DND-41 (cell line): Measurements from ENCODE around the gene AP3M1.

ENCODE experiments used
- ATAC-seq: fragments of 200-7000 bp; cut with Tn5 transposase; 3 replicates; pipeline ENCODE4 v1.9.1; 2021; ENCODE audit warnings: low read depth; ENCODE audit not compliant: insufficient read depth
- DNase-seq: peaks from one replicate; pipeline ENCODE4 v3.0.0-alpha.2; 2020
- H2AFZ ChIP-seq: 2 replicates; pipeline ENCODE4 v1.6.0; 2012; ENCODE audit warnings: low read depth, low read length
- H3K27ac ChIP-seq: 2 replicates; pipeline ENCODE4 v1.5.1; 2012; ENCODE audit warnings: low read length, inconsistent platforms
- H3K27me3 ChIP-seq: fragments of 200-600 bp; sonication (generic); 2 replicates; pipeline ENCODE4 v1.6.0; 2012; ENCODE audit warnings: low read length, mild to moderate bottlenecking, inconsistent platforms; ENCODE audit not compliant: insufficient read depth, poor library complexity
- H3K36me3 ChIP-seq: 2 replicates; pipeline ENCODE4 v1.5.1; 2012; ENCODE audit warnings: low read length, inconsistent platforms; ENCODE audit not compliant: insufficient read depth
- H3K4me1 ChIP-seq: 2 replicates; pipeline ENCODE4 v1.5.1; 2012; ENCODE audit warnings: mild to moderate bottlenecking, low read length; ENCODE audit not compliant: insufficient read depth
- H3K4me2 ChIP-seq: 2 replicates; pipeline ENCODE4 v1.6.0; 2012; ENCODE audit warnings: mild to moderate bottlenecking, moderate library complexity, low read length, inconsistent platforms; ENCODE audit not compliant: insufficient read depth
- H3K4me3 ChIP-seq, 2 experiments: fragments of 200-600 bp in 1 of 2; shearing (Covaris generic) in 1 of 2; 2 replicates each; pipeline ENCODE4 v1.5.1; 2012 to 2016; ENCODE audit warnings: inconsistent platforms in 2 of 2, low read length in 2 of 2, mild to moderate bottlenecking in 2 of 2, low read depth in 1 of 2, moderate library complexity in 1 of 2
- H3K79me2 ChIP-seq: 2 replicates; pipeline ENCODE4 v1.6.0; 2012; ENCODE audit warnings: low read length, inconsistent platforms; ENCODE audit not compliant: insufficient read depth
- H3K9ac ChIP-seq: 2 replicates; pipeline ENCODE4 v1.6.0; 2012; ENCODE audit warnings: low read depth, mild to moderate bottlenecking, inconsistent platforms, low read length, moderate library complexity
- H3K9me3 ChIP-seq: 2 replicates; pipeline ENCODE4 v1.5.1; 2012; ENCODE audit warnings: low read length, moderate library complexity, mild to moderate bottlenecking, inconsistent platforms; ENCODE audit not compliant: insufficient read depth, severe bottlenecking
- H4K20me1 ChIP-seq: 2 replicates; pipeline ENCODE4 v1.6.0; 2012; ENCODE audit warnings: low read length; ENCODE audit not compliant: insufficient read depth
- CTCF ChIP-seq: IDR thresholded peaks from 2 replicates; pipeline ENCODE4 v1.5.1; 2012; ENCODE audit warnings: borderline replicate concordance, low read length, moderate library complexity, mild to moderate bottlenecking; ENCODE audit not compliant: poor library complexity, severe bottlenecking; ENCODE audit errors: extremely low read depth
- EZH2 ChIP-seq: IDR thresholded peaks from 3 replicates; pipeline ENCODE4 v1.6.1; 2012; ENCODE audit warnings: borderline replicate concordance, low read depth, mild to moderate bottlenecking, moderate library complexity, low read length, inconsistent platforms; ENCODE audit not compliant: severe bottlenecking

AP3M1 gene

DNA sequence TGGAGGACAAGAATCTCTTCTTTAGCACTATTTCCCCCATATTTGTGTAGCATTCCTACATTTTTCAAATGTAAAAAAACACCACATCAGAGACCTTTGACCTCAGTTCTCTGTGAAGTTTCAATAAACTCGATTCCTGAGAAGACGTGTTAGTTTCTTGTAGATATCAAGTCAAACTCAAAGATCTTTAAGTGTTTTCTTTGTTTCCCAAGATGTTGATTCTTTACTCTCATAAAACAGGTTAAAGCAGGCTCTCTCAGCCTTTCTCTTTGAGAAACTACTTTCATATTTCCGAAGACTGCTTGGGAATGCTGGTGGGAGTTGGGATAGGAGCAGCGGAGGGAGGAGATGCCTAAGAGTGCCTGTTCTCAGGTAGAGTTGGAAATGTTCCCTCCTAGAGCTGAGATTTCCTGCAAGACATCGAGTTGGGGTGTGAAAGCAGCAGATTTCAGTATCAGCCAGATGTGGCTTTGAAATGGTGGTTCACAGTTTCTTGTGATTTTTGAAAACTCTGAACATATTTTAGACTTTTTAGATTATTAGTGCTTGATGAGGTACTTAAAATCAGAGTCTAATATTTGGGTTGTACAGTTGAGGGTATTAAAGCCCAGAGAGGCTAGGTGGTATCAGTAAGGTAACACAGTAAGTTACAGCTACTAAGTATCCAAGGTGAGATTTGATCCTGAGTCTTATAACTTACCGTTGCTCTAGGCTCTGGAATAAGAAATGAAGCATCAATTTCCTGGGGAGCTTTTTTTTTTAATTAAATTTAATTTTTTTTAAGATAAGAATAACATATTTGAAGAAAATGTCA lies 14.3 kb upstream of the AP3M1 start:
- Histone ChIP-seq H3K4me2 (no peak overlapping the region), H3K9me3 (no peaks in the 10 kb centered on the region), H3K79me2 (peaks cover 3% of the 10 kb centered on the region; the same call in 1 of the 2 replicates), H3K27me3 (no peaks in the 10 kb centered on the region), H3K4me3 (no peak overlapping the region), H3K4me1 (no peaks in the 10 kb centered on the region), H4K20me1 (no peaks in the 10 kb centered on the region), H3K36me3 (no peaks in the 10 kb centered on the region), H3K9ac (no peak overlapping the region), H2AFZ (no peak overlapping the region), H3K27ac (no peak overlapping the region)
- TF ChIP-seq EZH2 (no peak), CTCF (no peak)
- ATAC-seq (no peak), DNase-seq (no peak)

DNA sequence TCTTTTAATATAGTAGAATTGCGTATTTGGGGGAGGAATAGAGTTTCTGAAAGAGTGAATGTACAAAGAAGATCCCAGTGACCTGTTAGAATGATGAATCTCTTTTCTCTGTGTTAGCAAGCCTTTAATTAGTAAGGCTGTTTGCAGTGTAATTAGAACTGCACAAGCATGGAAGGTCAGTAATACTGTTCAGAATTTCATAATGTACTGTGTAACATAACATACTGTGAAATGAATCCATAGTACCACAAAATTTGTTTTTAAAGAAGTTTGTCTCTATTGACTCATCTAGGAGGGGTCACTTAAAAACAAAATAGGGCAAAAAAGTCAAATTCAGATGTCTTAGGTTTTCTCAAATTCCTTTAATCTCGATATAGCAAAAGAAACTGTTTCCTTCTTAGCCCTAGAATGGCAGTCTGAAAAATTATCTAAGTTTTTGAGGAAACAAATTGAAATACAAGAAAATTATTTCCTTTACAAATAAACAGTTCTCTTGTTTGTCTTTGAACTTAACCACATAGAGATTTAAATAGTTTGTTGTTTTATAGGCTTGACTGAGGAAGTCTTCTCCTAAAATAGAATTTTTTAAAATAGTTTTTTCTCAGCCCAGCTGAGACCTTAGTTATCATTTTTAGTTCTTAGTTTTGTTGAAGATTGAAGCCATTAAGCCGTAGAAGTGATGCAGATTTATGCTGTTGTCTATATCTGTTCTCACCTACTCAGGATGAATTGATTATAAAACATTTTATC lies 12.9 kb upstream of the AP3M1 start:
- Histone ChIP-seq H3K4me1 (no peaks in the 10 kb centered on the region), H3K4me3 (no peak overlapping the region), H3K36me3 (no peaks in the 10 kb centered on the region), H2AFZ (no peak overlapping the region), H4K20me1 (no peaks in the 10 kb centered on the region), H3K27me3 (no peaks in the 10 kb centered on the region), H3K79me2 (peaks cover 3% of the 10 kb centered on the region; the same call in 1 of the 2 replicates), H3K9me3 (no peaks in the 10 kb centered on the region), H3K9ac (no peak overlapping the region), H3K4me2 (no peak overlapping the region), H3K27ac (no peak overlapping the region)
- no peak for DNase-seq
- TF ChIP-seq EZH2: no peak
- TF ChIP-seq CTCF: no peak
- no peak for ATAC-seq

- TF ChIP-seq EZH2 (no peak), CTCF (no peak)
- no peak overlapping the region for H3K4me3 ChIP-seq
- peaks cover 6% of the 10 kb centered on the region for H3K79me2 ChIP-seq
- H4K20me1 ChIP-seq: no peaks in the 10 kb centered on the region
- H2AFZ ChIP-seq: no peak overlapping the region
- DNase-seq (no peak), ATAC-seq (no peak)
- no peaks in the 10 kb centered on the region for H3K27me3 ChIP-seq
- no peak overlapping the region for H3K4me2 ChIP-seq
- no peaks in the 10 kb centered on the region for H3K4me1 ChIP-seq
- H3K9ac ChIP-seq: no peak overlapping the region
- no peaks in the 10 kb centered on the region for H3K9me3 ChIP-seq
- no peaks in the 10 kb centered on the region for H3K36me3 ChIP-seq
- H3K27ac ChIP-seq: no peak overlapping the region
Measured at GRCh38 chr10:74160013-74160412, 9.4 kb upstream of the AP3M1 start.
